Bronchial epithelial cell (primary cell): ENCODE measurements around the gene IQSEC1. TPM values are rescaled to one million over a fixed set of nuclear protein-coding genes. Genes with fewer than 3 reads are reported as not detected.

ENCODE experiments used
- DNase-seq: peaks from one replicate; pipeline ENCODE4 v3.0.0-alpha.2; 2010; ENCODE audit warnings: low read depth
- FAIRE-seq: peaks from 2 replicates; lab custom pipeline; 2011; peaks lifted over from hg19 to GRCh38; lab: Jason Lieb, UNC
- H3K27me3 ChIP-seq: 2 replicates; pipeline ENCODE4 v1.5.1; 2011; ENCODE audit warnings: low read length; ENCODE audit not compliant: control insufficient read depth, insufficient read depth
- H3K36me3 ChIP-seq: 2 replicates; pipeline ENCODE4 v1.5.1; 2011; ENCODE audit warnings: low read length; ENCODE audit not compliant: control insufficient read depth, insufficient read depth
- H3K4me3 ChIP-seq: 2 replicates; pipeline ENCODE4 v1.5.1; 2011; ENCODE audit warnings: mild to moderate bottlenecking, low read depth, low read length, control low read depth
- total RNA-seq: library from RNA; depleted of rRNA; stranded (reverse); fragments of >200 nt; gene quantifications from 2 replicates; pipeline ENCODE4 v1.2.1, GENCODE V29; 2014
- TF ChIP-seq, protein P1 (sequence below): IDR thresholded peaks from 2 replicates; pipeline ENCODE4 v1.5.1; 2011; ENCODE audit warnings: mild to moderate bottlenecking, moderate library complexity, low read length, control low read depth, inconsistent platforms; ENCODE audit not compliant: insufficient read depth, severe bottlenecking

The IQSEC1 gene
- total RNA-seq, 1 donor from 2014 or later, result 6.6 TPM

DNA sequence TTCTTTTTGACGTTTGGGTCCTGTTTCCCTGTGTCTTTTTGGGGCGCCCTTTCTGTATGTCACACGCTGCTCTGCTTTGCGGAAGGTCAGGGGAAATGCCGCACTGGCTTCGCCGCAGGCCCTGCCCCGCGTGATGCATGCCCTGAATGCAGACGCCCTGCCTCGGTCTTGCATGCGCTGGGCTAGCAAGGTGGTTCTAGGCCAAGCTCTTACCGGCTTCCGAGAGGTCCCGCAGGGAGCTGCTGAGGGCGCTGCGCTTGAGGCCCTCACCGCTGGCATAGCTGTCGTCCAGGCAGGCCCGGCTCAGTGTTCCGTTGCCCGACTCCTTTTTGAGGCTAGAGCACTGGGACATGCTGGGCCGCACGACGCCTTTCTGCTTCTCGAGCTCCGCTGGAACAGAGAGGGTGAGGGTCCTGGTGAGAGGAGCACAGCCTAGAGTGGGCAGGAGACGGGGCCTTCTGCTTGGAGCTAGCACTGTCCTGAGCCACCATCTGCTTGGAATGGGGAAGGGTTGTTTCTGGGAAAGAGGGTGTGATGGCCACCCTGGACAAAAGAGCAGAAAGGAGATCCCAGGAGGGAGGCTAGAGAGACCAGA lies 165.0 kb downstream of the IQSEC1 start:
- TF ChIP-seq, protein P1, sequence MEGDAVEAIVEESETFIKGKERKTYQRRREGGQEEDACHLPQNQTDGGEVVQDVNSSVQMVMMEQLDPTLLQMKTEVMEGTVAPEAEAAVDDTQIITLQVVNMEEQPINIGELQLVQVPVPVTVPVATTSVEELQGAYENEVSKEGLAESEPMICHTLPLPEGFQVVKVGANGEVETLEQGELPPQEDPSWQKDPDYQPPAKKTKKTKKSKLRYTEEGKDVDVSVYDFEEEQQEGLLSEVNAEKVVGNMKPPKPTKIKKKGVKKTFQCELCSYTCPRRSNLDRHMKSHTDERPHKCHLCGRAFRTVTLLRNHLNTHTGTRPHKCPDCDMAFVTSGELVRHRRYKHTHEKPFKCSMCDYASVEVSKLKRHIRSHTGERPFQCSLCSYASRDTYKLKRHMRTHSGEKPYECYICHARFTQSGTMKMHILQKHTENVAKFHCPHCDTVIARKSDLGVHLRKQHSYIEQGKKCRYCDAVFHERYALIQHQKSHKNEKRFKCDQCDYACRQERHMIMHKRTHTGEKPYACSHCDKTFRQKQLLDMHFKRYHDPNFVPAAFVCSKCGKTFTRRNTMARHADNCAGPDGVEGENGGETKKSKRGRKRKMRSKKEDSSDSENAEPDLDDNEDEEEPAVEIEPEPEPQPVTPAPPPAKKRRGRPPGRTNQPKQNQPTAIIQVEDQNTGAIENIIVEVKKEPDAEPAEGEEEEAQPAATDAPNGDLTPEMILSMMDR, result no peak
- FAIRE-seq (no peak), DNase-seq (no peak)
- Histone ChIP-seq H3K27me3 (no peaks in the 10 kb centered on the region), H3K36me3 (peaks cover 18% of the 10 kb centered on the region), H3K4me3 (no peak overlapping the region)

DNA sequence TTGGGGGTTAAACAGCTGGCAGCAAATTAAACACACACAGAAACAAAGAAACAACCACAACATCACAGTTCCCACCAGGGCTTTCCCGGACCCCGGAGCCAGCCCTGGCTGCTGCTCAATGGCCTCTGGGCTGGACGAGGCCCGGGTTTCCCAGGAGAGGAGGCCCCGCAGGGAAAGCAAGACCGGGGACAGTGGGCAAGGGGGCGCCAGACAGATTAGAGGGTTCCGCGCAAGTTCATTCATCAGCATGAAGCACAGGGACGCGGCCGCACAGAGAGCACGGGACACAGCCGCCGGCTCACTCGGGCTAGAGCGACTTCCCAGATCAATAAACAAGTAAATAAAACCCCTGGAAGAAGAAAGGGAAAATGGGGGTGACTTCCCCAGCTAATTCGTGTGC lies 165.5 kb downstream of the IQSEC1 start:
- DNase-seq, result no peak
- peaks cover 18% of the 10 kb centered on the region for H3K36me3 ChIP-seq
- no peaks in the 10 kb centered on the region for H3K27me3 ChIP-seq
- TF ChIP-seq, protein P1, result no peak
- H3K4me3 ChIP-seq, result no peak overlapping the region
- no peak for FAIRE-seq

DNA sequence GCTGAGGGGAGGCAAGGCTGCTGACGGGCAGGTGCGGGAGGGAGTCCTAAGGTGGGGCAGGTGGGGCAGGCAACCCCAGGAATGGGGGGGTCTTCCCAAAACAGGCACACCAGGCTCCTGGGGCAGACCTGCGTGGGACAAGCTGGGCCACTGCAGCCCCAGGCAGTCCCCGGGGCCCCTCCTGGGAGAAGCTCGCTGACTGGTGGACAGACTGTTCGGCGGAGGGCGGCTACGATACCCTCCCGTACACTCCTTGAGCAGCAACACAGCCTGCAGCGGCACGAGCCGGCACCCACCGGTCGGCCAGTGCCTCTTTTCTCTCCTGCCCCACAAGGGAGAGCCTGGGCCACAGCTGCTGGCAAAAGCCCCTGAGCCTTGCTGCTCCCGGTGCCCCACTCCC lies 165.9 kb downstream of the IQSEC1 start:
- DNase-seq (no peak), FAIRE-seq (no peak)
- no peaks in the 10 kb centered on the region for H3K27me3 ChIP-seq
- TF ChIP-seq, protein P1, result no peak
- H3K4me3 ChIP-seq, result no peak overlapping the region
- peaks cover 18% of the 10 kb centered on the region for H3K36me3 ChIP-seq

DNA sequence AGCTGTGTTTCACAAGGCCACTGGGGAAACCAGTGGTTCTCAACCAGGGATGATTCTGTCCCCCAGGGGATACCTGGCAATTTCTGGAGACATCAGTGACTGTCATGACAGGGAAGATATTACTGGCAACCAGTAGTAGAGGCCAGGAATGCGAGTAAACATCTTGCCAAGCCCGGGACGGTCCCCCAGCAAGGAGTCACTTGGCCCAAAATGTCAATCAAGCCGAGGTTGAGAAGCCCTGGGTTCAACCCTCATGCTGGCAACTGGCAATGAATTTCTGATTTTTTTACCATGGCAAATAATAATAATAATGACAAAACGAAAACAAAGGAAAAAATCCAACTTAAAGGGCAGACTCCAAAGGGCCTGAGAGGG lies 166.3 kb downstream of the IQSEC1 start:
- TF ChIP-seq, protein P1, result no peak
- DNase-seq (no peak), FAIRE-seq (no peak)
- no peaks in the 10 kb centered on the region for H3K27me3 ChIP-seq
- no peak overlapping the region for H3K4me3 ChIP-seq
- H3K36me3 ChIP-seq, result peaks cover 18% of the 10 kb centered on the region

- no peaks in the 10 kb centered on the region for H3K27me3 ChIP-seq
- DNase-seq (no peak), FAIRE-seq (peak; percentile 47)
- H3K4me3 ChIP-seq, result no peak overlapping the region
- TF ChIP-seq, protein P1, result no peak
- H3K36me3 ChIP-seq, result peaks cover 15% of the 10 kb centered on the region
These were observed 166.9 kb downstream of the IQSEC1 start for GRCh38 chr3:12906141-12906915.
